Measurements from ENCODE around the gene OR4N2. TPM values are rescaled to one million over a fixed set of nuclear protein-coding genes. Genes with fewer than 3 reads are reported as not detected.
"Not testable (repeated sequence)": the region's sequence is repeated elsewhere in the genome, so short reads cannot be mapped to it uniquely, and the experiment has no call there.

OR4N2 gene
- total RNA-seq, 2 donors from 2014 or later = not detected

DNA sequence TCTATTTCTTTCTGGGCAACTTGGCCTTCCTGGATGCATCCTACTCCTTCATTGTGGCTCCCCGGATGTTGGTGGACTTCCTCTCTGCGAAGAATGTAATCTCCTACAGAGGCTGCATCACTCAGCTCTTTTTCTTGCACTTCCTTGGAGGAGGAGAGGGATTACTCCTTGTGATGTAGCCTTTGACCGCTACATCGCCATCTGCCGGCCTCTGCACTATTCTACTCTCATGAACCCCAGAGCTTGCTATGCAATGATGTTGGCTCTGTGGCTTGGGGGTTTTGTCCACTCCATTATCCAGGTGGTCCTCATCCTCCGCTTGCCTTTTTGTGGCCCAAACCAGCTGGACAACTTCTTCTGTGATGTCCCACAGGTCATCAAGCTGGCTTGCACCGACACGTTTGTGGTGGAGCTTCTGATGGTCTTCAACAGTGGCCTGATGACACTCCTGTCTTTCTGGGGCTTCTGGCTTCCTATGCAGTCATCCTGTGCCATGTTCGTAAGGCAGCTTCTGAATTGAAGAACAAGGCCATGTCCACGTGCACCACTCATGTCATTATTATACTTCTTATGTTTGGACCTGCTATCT lies 7.0 kb upstream of the OR4N2 start:
- not testable (repeated sequence) for H3K4me3 ChIP-seq; DNase-seq (ENCODE audit: low spot score); H3K27me3 ChIP-seq (replicated peaks; ENCODE audit: insufficient read depth); H3K36me3 ChIP-seq; H3K27ac ChIP-seq; ATAC-seq (ENCODE audit: insufficient number of reproducible peaks, low FRiP score, low read depth); H3K4me1 ChIP-seq (ENCODE audit: control insufficient read depth in 1 of 2, low read depth in 2 of 2); H3K9me3 ChIP-seq

DNA sequence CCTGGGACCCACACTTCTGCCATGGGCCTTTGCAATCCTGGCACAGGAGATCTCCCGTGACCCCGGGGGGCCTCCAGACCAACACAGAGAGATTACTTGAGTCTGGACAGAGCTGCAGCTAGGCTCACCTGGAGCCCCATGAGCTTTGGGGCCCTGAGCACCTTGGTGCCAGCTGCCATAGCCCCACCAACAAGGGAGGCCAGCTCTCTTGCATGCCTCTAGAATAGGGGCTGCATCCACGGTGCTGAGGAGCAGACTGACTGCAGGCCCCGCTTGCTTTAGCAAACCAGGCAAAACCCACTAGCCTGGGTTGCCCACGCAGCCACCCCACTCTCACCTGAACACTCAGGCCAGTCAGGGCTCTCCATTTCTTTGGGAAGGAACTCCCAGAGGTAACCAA lies 3.7 kb upstream of the OR4N2 start:
- peaks cover 2% of the 10 kb centered on the region for H3K36me3 ChIP-seq
- no peak overlapping the region for H3K4me3 ChIP-seq
- no peak overlapping the region for H3K27ac ChIP-seq
- no peak for ATAC-seq (ENCODE audit: insufficient number of reproducible peaks, low FRiP score, low read depth)
- no peak for DNase-seq (ENCODE audit: low spot score)
- no peaks in the 10 kb centered on the region for H3K4me1 ChIP-seq (ENCODE audit: control insufficient read depth in 1 of 2, low read depth in 2 of 2)
- no peaks in the 10 kb centered on the region for H3K27me3 ChIP-seq (replicated peaks; ENCODE audit: insufficient read depth)
- TF ChIP-seq CTCF (IDR thresholded peaks at IDR 0.05) = no peak
- no peaks in the 10 kb centered on the region for H3K9me3 ChIP-seq

GRCh38 chr14:19800282-19801117 lies 3.1 kb upstream of the OR4N2 start:
- no peak overlapping the region for H3K27ac ChIP-seq
- no peak overlapping the region for H3K4me3 ChIP-seq
- DNase-seq (ENCODE audit: low spot score) = no peak
- no peak for ATAC-seq (ENCODE audit: insufficient number of reproducible peaks, low FRiP score, low read depth)
- peaks cover 2% of the 10 kb centered on the region for H3K36me3 ChIP-seq
- TF ChIP-seq CTCF (IDR thresholded peaks at IDR 0.05) = no peak
- H3K9me3 ChIP-seq = no peaks in the 10 kb centered on the region
- H3K27me3 ChIP-seq (replicated peaks; ENCODE audit: insufficient read depth) = no peaks in the 10 kb centered on the region
- no peaks in the 10 kb centered on the region for H3K4me1 ChIP-seq (ENCODE audit: control insufficient read depth in 1 of 2, low read depth in 2 of 2)

GRCh38 chr14:19801118-19801464 lies 2.5 kb upstream of the OR4N2 start:
- ATAC-seq (ENCODE audit: insufficient number of reproducible peaks, low FRiP score, low read depth) (no peak), DNase-seq (ENCODE audit: low spot score) (no peak)
- Histone ChIP-seq H3K27me3 (replicated peaks; ENCODE audit: insufficient read depth) (no peaks in the 10 kb centered on the region), H3K36me3 (peaks cover 2% of the 10 kb centered on the region), H3K27ac (no peak overlapping the region), H3K9me3 (no peaks in the 10 kb centered on the region), H3K4me3 (no peak overlapping the region), H3K4me1 (ENCODE audit: control insufficient read depth in 1 of 2, low read depth in 2 of 2) (no peaks in the 10 kb centered on the region)
- TF ChIP-seq CTCF (IDR thresholded peaks at IDR 0.05) = no peak

DNA sequence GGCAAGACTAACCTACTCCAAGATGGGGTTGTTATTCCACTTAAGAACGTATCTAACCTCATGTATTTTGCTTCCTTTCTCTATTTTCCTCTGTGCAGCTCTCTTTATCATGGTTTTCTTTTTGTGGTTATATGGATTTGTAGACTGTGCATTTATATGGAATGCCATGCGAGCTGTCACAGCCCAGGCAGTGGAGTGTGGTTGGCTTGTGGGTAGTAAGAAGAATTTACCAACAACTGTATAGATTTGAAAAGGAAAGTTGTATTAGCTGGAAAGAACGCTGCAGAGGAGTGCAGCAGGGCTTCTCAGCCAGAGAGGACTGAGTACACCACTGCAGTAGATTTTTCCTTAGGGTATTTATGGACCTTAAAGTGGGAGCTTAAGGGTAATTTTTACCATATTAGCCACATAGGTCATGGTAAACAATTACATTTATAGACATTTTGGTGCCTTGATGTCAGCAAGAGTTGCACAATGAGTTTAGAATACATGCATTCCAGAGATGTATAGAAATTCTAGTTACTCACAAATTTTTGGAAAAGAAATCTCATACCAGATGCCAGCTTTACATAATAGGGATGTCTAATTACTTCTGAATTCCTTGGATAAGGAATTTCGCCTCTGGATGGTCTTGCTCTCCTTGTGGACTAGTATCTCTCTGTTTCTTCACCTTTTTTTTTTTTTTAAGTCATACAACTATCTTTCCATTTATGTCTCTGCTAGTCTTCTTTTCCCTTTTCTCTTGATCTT lies 9.8 kb downstream of the OR4N2 start:
- not testable (repeated sequence) for ATAC-seq (ENCODE audit: insufficient number of reproducible peaks, low FRiP score, low read depth); H3K36me3 ChIP-seq; H3K4me3 ChIP-seq; DNase-seq (ENCODE audit: low spot score); H3K27me3 ChIP-seq (replicated peaks; ENCODE audit: insufficient read depth); H3K9me3 ChIP-seq; H3K4me1 ChIP-seq (ENCODE audit: control insufficient read depth in 1 of 2, low read depth in 2 of 2); H3K27ac ChIP-seq

DNA sequence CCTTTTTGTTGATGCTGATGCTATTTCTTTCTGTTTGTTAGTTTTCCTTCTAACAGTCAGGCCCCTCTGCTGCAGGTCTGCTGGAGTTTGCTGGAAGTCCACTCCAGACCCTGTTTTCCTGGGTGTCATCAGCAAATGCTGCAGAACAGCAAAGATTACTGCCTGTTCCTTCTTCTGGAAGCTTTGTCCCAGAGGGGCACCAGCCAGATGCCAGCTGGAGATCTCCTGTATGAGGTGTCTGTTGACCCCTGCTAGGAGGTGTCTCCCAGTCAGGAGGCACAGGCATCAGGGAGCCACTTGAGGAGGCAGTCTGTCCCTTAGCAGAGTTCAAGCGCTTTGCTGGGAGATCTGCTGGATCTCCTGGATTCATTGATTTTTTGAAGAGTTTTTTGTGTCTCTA lies 16.3 kb downstream of the OR4N2 start:
- H3K4me1 ChIP-seq (ENCODE audit: control insufficient read depth in 1 of 2, low read depth in 2 of 2); H3K27me3 ChIP-seq (replicated peaks; ENCODE audit: insufficient read depth); H3K27ac ChIP-seq; H3K4me3 ChIP-seq; DNase-seq (ENCODE audit: low spot score); ATAC-seq (ENCODE audit: insufficient number of reproducible peaks, low FRiP score, low read depth); H3K36me3 ChIP-seq; H3K9me3 ChIP-seq: not testable (repeated sequence)

DNA sequence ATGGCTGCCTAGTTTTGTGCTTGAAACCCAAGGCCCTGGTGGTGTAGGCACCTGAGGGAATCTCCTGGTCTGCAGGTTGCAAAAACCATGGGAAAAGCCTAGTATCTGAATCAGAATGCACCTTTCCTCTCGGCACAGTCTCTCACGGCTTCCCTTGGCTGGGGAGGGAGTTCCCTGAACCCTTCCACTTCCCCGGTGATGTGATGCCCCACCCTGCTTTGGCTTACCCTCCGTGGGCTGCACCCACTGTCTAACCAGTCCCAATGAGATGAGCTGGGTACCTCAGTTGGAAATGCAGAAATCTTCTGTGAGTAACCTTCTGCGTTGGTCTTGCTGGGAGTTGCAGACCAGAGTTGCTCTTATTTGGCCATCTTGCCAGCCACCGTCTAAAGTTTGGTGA lies 17.4 kb downstream of the OR4N2 start:
- H3K4me1 ChIP-seq (ENCODE audit: control insufficient read depth in 1 of 2, low read depth in 2 of 2); H3K27me3 ChIP-seq (replicated peaks; ENCODE audit: insufficient read depth); H3K9me3 ChIP-seq; ATAC-seq (ENCODE audit: insufficient number of reproducible peaks, low FRiP score, low read depth); DNase-seq (ENCODE audit: low spot score); H3K4me3 ChIP-seq; H3K27ac ChIP-seq; H3K36me3 ChIP-seq: not testable (repeated sequence)

Measured in thoracic aorta (tissue), 2 donors.